Measurements from ENCODE around the gene RPTOR.

GRCh38 chr17:80523956-80524712, 20.5 kb upstream of the RPTOR start:
- TF ChIP-seq POLR2AphosphoS5 (IDR thresholded peaks at IDR 0.05; ENCODE audit: borderline replicate concordance, low read depth, low read length) (no peak), EZH2 (IDR thresholded peaks at IDR 0.05) (no peak), FOXP2 (optimal IDR thresholded peaks at IDR 0.05; ENCODE audit: control extremely low read depth, extremely low read length, insufficient read depth) (no peak)
